ENCODE results near the gene PINLYP.

- TF ChIP-seq CTCF (IDR thresholded peaks at IDR 0.05) (no peak), EP300 (IDR thresholded peaks at IDR 0.05) (no peak)
These were observed 30.4 kb downstream of the PINLYP start for GRCh38 chr19:43605875-43606568.
